ENCODE measurements around the gene CFAP97D2. TPM values are rescaled to one million over a fixed set of nuclear protein-coding genes. Genes with fewer than 3 reads are reported as not detected.

CFAP97D2 gene
- total RNA-seq, 1 donor, result not detected

- DNase-seq (ENCODE audit: low read depth), result no peak
- H3K4me3 ChIP-seq (ENCODE audit: low read depth, low read length), result peak overlapping the region; percentile 74
- no peak for TF ChIP-seq CTCF (IDR thresholded peaks at IDR 0.05; ENCODE audit: insufficient read depth, low read length)
Measured at GRCh38 chr13:114235697-114236096, 56.6 kb downstream of the CFAP97D2 start.

DNA sequence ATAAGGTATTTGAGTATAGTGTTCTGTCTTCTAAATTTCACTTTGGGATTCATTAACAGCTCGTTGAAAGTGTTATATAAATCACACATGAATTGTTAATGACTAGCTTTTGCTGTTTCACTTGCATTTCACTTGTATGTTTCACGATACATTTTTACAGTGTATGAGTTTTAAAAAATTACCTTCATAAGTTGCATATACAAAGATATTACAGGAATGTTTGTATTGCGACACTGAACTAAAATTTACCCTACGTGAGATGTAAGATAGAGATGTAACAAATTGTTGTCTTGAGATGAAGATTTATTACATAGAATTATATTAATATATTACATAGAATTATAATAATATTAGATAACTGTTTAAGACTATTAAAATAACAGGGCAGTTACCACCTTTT is 57.2 kb downstream of the CFAP97D2 start:
- no peak for DNase-seq (ENCODE audit: low read depth)
- TF ChIP-seq CTCF (IDR thresholded peaks at IDR 0.05; ENCODE audit: insufficient read depth, low read length), result no peak
- H3K4me3 ChIP-seq (ENCODE audit: low read depth, low read length), result peak overlapping the region; percentile 74

- no peak for TF ChIP-seq CTCF (IDR thresholded peaks at IDR 0.05; ENCODE audit: insufficient read depth, low read length)
- no peak overlapping the region for H3K4me3 ChIP-seq (ENCODE audit: low read depth, low read length)
- DNase-seq (ENCODE audit: low read depth), result no peak
Measured at GRCh38 chr13:114237415-114238112, 58.5 kb downstream of the CFAP97D2 start.

- no peak for DNase-seq (ENCODE audit: low read depth)
- no peak overlapping the region for H3K4me3 ChIP-seq (ENCODE audit: low read depth, low read length)
- TF ChIP-seq CTCF (IDR thresholded peaks at IDR 0.05; ENCODE audit: insufficient read depth, low read length), result no peak
Measured at GRCh38 chr13:114241918-114242317, 62.9 kb downstream of the CFAP97D2 start.

DNA sequence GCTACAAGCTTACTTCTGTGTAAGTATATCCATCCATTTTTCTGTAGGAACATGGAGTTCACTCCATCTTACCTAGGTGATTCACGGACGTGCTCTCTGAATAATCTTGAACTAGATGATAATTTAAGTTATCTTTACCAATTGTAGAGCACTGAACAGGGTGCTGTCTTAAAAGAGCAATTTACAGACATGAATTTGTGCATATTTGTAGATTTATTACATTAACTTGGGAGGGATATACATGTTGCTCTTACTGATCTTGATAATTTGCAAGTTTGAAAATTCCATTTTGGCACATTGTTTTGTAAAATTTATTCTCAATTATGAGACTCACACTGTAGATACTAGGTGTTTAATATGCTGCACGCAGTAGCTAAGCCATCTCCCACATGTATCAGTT is 64.9 kb downstream of the CFAP97D2 start:
- TF ChIP-seq CTCF (IDR thresholded peaks at IDR 0.05; ENCODE audit: insufficient read depth, low read length), result no peak
- H3K4me3 ChIP-seq (ENCODE audit: low read depth, low read length), result no peak overlapping the region

DNA sequence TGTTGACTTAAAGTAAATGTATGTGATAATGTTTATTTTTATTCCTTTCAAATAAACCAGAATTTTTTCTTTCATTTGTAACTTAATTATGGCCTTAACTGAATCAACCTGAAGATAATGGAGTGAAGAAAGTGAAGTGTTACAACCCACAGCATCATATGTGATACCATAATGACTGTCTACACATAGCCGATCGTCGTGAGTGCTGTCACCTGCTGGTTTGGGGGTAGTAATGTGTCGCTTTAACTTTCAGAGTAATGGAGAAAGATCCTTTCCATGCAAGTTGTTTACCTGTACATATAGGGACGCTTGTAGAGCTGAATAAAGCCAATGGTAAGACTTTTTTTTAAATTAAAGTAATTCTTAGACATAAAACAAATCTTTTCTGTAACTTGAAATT is 65.6 kb downstream of the CFAP97D2 start:
- no peak for DNase-seq (ENCODE audit: low read depth)
- TF ChIP-seq CTCF (IDR thresholded peaks at IDR 0.05; ENCODE audit: insufficient read depth, low read length), result no peak
- no peak overlapping the region for H3K4me3 ChIP-seq (ENCODE audit: low read depth, low read length)

More for the DNA sequence above, 64.9 kb downstream of the CFAP97D2 start:
- DNase-seq (ENCODE audit: low read depth), result no peak

GRCh38 chr13:114248011-114248410 is 69.0 kb downstream of the CFAP97D2 start:
- H3K4me3 ChIP-seq (ENCODE audit: low read depth, low read length), result no peak overlapping the region
- DNase-seq (ENCODE audit: low read depth), result no peak
- no peak for TF ChIP-seq CTCF (IDR thresholded peaks at IDR 0.05; ENCODE audit: insufficient read depth, low read length)

Data from fibroblast of the aortic adventitia (primary cell).